NCI-H2081 (cell line): ENCODE data around the gene DR1.

Experiments
- DNase-seq, 2 experiments: peaks; one replicate each; lab custom pipeline; 2025; lab: John Stamatoyannopoulos, UW

The DR1 gene

GRCh38 chr1:93345633-93346420 lies at the start of gene DR1:
Gene DR1, plus strand, starts transcription at chr1:93345907. Its CDS starts 739 bp downstream, at chr1:93346646.
- peak; percentile 81 to 85 for DNase-seq

GRCh38 chr1:93296555-93297154 lies 49.1 kb upstream of the DR1 start:
- DNase-seq, result no peak

- no peak for DNase-seq
Observed at GRCh38 chr1:93301131-93301530, 44.6 kb upstream of the DR1 start.

GRCh38 chr1:93302078-93302477 lies 43.6 kb upstream of the DR1 start:
- DNase-seq, result no peak

- DNase-seq, result peak; percentile 39 to 49
Observed at GRCh38 chr1:93304716-93305138, 41.0 kb upstream of the DR1 start.

GRCh38 chr1:93306920-93307319 lies 38.8 kb upstream of the DR1 start:
- no peak for DNase-seq

GRCh38 chr1:93313026-93313425 lies 32.7 kb upstream of the DR1 start:
- DNase-seq, result no peak

GRCh38 chr1:93317207-93317606 lies 28.5 kb upstream of the DR1 start:
- no peak for DNase-seq

- DNase-seq, result no peak
Observed at GRCh38 chr1:93317943-93318342, 27.8 kb upstream of the DR1 start.

- DNase-seq, result no peak
Observed at GRCh38 chr1:93321720-93322119, 24.0 kb upstream of the DR1 start.

- no peak for DNase-seq
Observed at GRCh38 chr1:93322349-93322748, 23.4 kb upstream of the DR1 start.

- DNase-seq, result no peak
Observed at GRCh38 chr1:93323185-93323820, 22.4 kb upstream of the DR1 start.

- no peak for DNase-seq
Observed at GRCh38 chr1:93324486-93325464, 20.9 kb upstream of the DR1 start.

GRCh38 chr1:93328809-93329760 lies 16.6 kb upstream of the DR1 start:
- no peak for DNase-seq

- no peak for DNase-seq
Observed at GRCh38 chr1:93330196-93330595, 15.5 kb upstream of the DR1 start.

- DNase-seq, result no peak
Observed at GRCh38 chr1:93330617-93331016, 15.1 kb upstream of the DR1 start.

GRCh38 chr1:93331412-93331811 lies 14.3 kb upstream of the DR1 start:
- DNase-seq, result no peak

- no peak for DNase-seq
Observed at GRCh38 chr1:93332368-93332767, 13.3 kb upstream of the DR1 start.

- no peak for DNase-seq
Observed at GRCh38 chr1:93338387-93339146, 7.1 kb upstream of the DR1 start.

- DNase-seq, result no peak
Observed at GRCh38 chr1:93339171-93339697, 6.5 kb upstream of the DR1 start.
